SU-DHL-6 (cell line): ENCODE measurements around the gene TRIM43B.
"Not testable (repeated sequence)": the region's sequence is repeated elsewhere in the genome, so short reads cannot be mapped to it uniquely, and the experiment has no call there.

Experiments
- EZH2phosphoT487 ChIP-seq: fragments of 200-600 bp; sonication (generic), shearing (Covaris generic); conservative IDR thresholded peaks from 2 replicates; pipeline ENCODE4 v1.6.1; 2018; ENCODE audit warnings: mild to moderate bottlenecking, antibody characterized with exemption, low read length, moderate library complexity, mixed read lengths
- TF ChIP-seq, protein P1 (sequence below): fragments of 200-600 bp; sonication (generic); IDR thresholded peaks from one replicate; pipeline ENCODE4 v1.5.1; 2017; ENCODE audit warnings: antibody characterized with exemption, mild to moderate bottlenecking, low read length, moderate library complexity; ENCODE audit not compliant: insufficient read depth, poor library complexity, severe bottlenecking

DNA sequence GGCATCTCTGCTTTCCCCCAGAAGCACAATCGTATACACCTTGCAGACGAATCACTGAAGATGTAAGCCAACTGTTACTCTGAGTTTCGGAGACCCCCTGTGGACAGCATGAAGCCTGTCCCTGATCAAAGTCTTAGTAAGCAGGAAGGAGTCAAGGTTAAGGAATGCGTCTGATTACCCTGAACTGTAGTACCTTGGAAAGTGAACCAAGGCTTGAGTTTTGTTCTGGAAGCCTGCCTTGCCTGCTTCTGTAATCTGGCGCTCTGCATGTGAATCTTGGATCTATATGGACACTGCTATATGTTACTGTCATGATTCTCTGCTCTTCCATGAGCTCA is 48.7 kb downstream of the TRIM43B start:
- TF ChIP-seq, protein P1, sequence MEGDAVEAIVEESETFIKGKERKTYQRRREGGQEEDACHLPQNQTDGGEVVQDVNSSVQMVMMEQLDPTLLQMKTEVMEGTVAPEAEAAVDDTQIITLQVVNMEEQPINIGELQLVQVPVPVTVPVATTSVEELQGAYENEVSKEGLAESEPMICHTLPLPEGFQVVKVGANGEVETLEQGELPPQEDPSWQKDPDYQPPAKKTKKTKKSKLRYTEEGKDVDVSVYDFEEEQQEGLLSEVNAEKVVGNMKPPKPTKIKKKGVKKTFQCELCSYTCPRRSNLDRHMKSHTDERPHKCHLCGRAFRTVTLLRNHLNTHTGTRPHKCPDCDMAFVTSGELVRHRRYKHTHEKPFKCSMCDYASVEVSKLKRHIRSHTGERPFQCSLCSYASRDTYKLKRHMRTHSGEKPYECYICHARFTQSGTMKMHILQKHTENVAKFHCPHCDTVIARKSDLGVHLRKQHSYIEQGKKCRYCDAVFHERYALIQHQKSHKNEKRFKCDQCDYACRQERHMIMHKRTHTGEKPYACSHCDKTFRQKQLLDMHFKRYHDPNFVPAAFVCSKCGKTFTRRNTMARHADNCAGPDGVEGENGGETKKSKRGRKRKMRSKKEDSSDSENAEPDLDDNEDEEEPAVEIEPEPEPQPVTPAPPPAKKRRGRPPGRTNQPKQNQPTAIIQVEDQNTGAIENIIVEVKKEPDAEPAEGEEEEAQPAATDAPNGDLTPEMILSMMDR = not testable (repeated sequence)
- TF ChIP-seq EZH2phosphoT487 = not testable (repeated sequence)
